Esophagus squamous epithelium (tissue), 4 donors: ENCODE data around the gene STK40.

Experiments used
- POLR2A ChIP-seq, 4 donors: fragments of 450-650 bp; IDR thresholded peaks; one replicate each; pipeline ENCODE4 v1.6.1; 2017; ENCODE audit warnings: antibody characterized with exemption in 4 of 4, mild to moderate bottlenecking in 4 of 4, moderate library complexity in 3 of 4
- TF ChIP-seq, protein P1 (sequence below), 6 experiments: fragments of 450-650 bp in 4 of 6; fragments of 200-600 bp in 2 of 6; sonication (generic) in 2 of 6; IDR thresholded peaks; one replicate each; pipeline ENCODE4 v1.5.1; 2016 to 2019; ENCODE audit warnings: antibody characterized with exemption in 6 of 6, mild to moderate bottlenecking in 4 of 6, moderate library complexity in 4 of 6

DNA sequence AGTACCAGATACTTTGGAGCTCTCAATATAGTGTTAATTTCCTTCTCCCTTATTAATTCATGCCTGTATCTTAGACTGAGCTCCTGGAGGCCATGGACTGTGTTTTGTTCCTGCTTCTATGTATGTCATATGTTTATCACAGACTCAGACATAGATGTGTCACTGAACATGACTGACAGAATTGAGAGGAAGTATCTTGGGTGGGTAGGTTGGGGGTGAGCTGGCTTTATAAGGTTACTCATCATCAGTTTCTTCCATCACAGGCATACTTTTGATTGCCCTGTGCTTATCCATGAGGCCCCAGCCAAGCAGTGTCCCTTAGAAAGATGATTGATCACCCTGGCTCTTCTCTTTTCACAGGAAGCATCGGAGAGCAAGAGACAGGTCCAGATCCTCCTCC lies 85.2 kb downstream of the STK40 start:
- TF ChIP-seq, protein P1, sequence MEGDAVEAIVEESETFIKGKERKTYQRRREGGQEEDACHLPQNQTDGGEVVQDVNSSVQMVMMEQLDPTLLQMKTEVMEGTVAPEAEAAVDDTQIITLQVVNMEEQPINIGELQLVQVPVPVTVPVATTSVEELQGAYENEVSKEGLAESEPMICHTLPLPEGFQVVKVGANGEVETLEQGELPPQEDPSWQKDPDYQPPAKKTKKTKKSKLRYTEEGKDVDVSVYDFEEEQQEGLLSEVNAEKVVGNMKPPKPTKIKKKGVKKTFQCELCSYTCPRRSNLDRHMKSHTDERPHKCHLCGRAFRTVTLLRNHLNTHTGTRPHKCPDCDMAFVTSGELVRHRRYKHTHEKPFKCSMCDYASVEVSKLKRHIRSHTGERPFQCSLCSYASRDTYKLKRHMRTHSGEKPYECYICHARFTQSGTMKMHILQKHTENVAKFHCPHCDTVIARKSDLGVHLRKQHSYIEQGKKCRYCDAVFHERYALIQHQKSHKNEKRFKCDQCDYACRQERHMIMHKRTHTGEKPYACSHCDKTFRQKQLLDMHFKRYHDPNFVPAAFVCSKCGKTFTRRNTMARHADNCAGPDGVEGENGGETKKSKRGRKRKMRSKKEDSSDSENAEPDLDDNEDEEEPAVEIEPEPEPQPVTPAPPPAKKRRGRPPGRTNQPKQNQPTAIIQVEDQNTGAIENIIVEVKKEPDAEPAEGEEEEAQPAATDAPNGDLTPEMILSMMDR (IDR thresholded peaks at IDR 0.05) = no peak
- no peak for TF ChIP-seq POLR2A (IDR thresholded peaks at IDR 0.05)
